ENCODE data around the gene CYP27C1. TPM values are rescaled to one million over a fixed set of nuclear protein-coding genes. Genes with fewer than 3 reads are reported as not detected.

The CYP27C1 gene
- total RNA-seq, 4 donors from 2014 or later = 0.14 to 0.64 (median 0.20) TPM; not detected in 1

DNA sequence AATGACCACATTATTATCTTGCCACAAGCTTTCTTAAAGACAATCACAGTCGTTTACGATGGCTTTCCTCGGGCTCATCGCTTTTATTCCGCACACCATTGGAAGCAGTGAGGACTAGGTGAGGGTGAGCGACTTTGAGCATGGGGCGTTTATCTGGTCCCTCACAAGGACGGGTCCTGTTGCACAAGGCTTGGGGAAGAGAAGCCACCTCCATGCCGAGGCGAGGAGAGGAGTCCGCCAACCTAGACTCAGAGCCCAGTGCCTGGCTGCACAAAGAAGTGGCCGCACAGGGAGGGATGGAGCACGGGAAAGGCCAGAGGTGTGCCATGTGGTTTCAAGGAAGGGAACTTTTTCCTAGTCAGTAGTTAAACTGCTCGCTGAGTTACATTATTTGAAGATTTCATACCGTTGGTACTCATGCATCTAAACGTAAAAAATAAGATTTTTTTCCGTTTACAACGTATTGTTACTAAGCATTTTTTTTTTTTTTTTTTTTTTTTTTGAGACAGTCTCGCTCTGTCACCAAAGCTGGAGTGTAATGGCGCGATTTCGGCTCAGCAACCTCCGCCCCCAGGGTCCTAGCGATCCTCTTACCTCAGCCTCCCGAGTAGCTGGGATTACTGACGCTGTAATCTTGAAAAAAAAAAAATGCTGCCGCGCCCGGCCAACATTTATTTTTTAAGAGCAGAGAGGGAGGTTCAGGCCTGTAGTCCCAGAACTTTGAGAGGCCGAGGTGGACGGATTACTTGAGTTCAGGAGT lies 849 bp upstream of the CYP27C1 start:
- Histone ChIP-seq H3K4me1 (peaks cover 6 to 21% (median 21%) of the 10 kb centered on the region in 4 donors), H3K27ac (no peak overlapping the region), H3K9me3 (no peaks in the 10 kb centered on the region), H3K36me3 (no peaks in the 10 kb centered on the region), H3K4me3 (peak overlapping the region in 1 of 4 donors; percentile 61), H3K27me3 (peaks cover 84% of the 10 kb centered on the region)
- no peak for DNase-seq
- intact Hi-C loops (cut with DNase I; ENCODE audit: low total_unique reads) (no loop called here), in situ Hi-C loops (cut with MboI; ENCODE audit: low pct_ligation_motif_present in 1 of 4, low pct_unique_long_range_greater_than_20kb in 1 of 4, low sequenced_read_pairs in 3 of 4) (no loop called here)
- 37 to 55% methylated on average over 20 to 31 of the region's 31 CpGs for WGBS, 2 donors (ENCODE audit: low coverage in 1 of 2)
- TF ChIP-seq, protein P1, sequence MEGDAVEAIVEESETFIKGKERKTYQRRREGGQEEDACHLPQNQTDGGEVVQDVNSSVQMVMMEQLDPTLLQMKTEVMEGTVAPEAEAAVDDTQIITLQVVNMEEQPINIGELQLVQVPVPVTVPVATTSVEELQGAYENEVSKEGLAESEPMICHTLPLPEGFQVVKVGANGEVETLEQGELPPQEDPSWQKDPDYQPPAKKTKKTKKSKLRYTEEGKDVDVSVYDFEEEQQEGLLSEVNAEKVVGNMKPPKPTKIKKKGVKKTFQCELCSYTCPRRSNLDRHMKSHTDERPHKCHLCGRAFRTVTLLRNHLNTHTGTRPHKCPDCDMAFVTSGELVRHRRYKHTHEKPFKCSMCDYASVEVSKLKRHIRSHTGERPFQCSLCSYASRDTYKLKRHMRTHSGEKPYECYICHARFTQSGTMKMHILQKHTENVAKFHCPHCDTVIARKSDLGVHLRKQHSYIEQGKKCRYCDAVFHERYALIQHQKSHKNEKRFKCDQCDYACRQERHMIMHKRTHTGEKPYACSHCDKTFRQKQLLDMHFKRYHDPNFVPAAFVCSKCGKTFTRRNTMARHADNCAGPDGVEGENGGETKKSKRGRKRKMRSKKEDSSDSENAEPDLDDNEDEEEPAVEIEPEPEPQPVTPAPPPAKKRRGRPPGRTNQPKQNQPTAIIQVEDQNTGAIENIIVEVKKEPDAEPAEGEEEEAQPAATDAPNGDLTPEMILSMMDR (IDR thresholded peaks at IDR 0.05) = no peak

DNA sequence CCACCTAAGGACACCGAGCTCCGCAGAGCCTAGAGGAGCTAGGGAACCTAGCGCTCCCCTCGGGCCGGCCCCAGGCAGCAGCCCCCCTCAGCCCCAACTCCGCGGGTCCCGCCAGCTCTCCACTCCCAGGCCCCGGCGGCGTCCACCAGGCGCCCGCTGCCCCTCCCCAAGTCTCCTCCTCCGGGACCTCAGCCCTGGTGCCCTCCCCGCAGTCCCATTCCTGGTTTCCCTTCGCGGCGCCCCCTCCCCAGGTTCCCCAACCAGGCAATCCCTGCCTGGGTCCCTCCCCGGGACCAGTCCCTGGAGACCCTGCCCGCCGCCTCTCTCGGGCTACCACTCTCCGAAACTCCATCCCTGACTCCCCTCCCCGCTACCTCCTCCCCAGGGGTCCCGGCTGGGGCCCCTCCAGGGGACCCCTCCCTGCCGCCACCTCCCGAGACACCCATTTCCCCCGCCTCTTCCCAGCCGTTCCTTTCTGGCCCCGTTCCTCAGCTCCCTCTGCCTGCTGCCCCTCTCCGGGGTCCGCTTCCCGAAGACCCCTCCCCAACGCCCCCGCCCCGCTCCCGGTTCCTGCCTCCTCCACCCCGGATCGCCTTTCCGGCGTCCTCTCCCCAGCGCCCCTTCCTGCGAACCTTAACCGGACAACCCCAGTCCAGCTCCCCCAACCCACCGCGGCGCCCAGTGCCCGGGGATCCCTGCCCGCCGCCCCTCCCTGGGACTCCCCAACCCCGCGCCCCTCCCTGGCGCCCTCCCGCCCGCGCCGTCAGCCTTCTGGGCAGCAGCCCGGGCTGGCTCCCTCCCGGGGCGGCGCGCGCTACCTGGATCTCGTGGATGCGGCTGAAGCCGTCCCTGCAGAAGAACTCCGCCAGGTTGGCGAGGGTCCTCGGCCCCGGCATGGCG lies 678 bp downstream of the CYP27C1 start:
- H3K27me3 ChIP-seq = peaks cover 79% of the 10 kb centered on the region
- WGBS, 2 donors (ENCODE audit: low coverage in 1 of 2) = 4% methylated on average over 51 of the region's 71 CpGs; no CpG with 5 or more reads in 1 of the 2 donors
- H3K4me1 ChIP-seq = peaks cover 5 to 20% (median 19%) of the 10 kb centered on the region in 4 donors
- TF ChIP-seq EP300 (IDR thresholded peaks at IDR 0.05; ENCODE audit: low read depth) (no peak), POLR2A (IDR thresholded peaks at IDR 0.05) (no peak), POLR2AphosphoS5 (IDR thresholded peaks at IDR 0.05) (no peak)
- TF ChIP-seq, protein P1 (IDR thresholded peaks at IDR 0.05) = no peak
- H3K36me3 ChIP-seq = no peaks in the 10 kb centered on the region
- DNase-seq = no peak
- H3K4me3 ChIP-seq = peak overlapping the region; percentile 29 to 61 (median 41)
- H3K9me3 ChIP-seq = no peaks in the 10 kb centered on the region
- in situ Hi-C loops (cut with MboI; ENCODE audit: low pct_ligation_motif_present in 1 of 4, low pct_unique_long_range_greater_than_20kb in 1 of 4, low sequenced_read_pairs in 3 of 4) = no loop called here
- peak overlapping the region in 1 of 4 donors; percentile 12 for H3K27ac ChIP-seq
- intact Hi-C loops (cut with DNase I; ENCODE audit: low total_unique reads) = no loop called here

DNA sequence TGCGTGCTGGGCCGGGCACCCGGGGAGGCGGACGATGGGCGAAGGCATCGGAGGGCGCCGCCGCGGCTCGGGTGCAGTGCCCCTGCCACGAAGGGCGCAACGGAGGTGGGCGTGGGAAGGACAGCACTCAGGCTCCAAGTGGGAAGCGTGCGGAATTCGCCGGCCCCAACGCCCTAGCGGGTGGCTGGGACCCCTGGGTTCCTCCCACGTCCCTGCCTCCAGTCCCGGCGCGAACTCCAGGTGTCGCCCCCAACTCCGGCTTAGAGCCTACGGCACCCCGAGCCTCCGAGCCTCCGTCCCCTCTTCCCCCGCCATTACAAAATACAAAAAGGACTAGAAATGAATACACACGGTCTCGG lies 1.3 kb downstream of the CYP27C1 start:
- intact Hi-C loops (cut with DNase I; ENCODE audit: low total_unique reads) (no loop called here), in situ Hi-C loops (cut with MboI; ENCODE audit: low pct_ligation_motif_present in 1 of 4, low pct_unique_long_range_greater_than_20kb in 1 of 4, low sequenced_read_pairs in 3 of 4) (no loop called here)
- TF ChIP-seq POLR2A (IDR thresholded peaks at IDR 0.05) (no peak), POLR2AphosphoS5 (IDR thresholded peaks at IDR 0.05) (no peak), EP300 (IDR thresholded peaks at IDR 0.05; ENCODE audit: low read depth) (no peak)
- TF ChIP-seq, protein P1 (IDR thresholded peaks at IDR 0.05) = no peak
- Histone ChIP-seq H3K4me1 (peaks cover 5 to 20% (median 19%) of the 10 kb centered on the region in 4 donors), H3K9me3 (no peaks in the 10 kb centered on the region), H3K27me3 (peaks cover 75% of the 10 kb centered on the region), H3K27ac (no peak overlapping the region), H3K4me3 (peak overlapping the region; percentile 29 to 61 (median 41)), H3K36me3 (no peaks in the 10 kb centered on the region)
- no peak for DNase-seq
- 4% methylated on average over 35 of the region's 35 CpGs; no CpG with 5 or more reads in 1 of the 2 donors for WGBS, 2 donors (ENCODE audit: low coverage in 1 of 2)
